HEK293 (cell line): ENCODE results near the gene NKD1.

ENCODE experiments used
- CTCF ChIA-PET: fragments of 350-600 bp; formaldehyde crosslinking; extraction: SDS; loops from one replicate; lab custom pipeline; 2021; ENCODE audit warnings: antibody characterized with exemption; lab: Yijun Ruan, JAX
- POLR2A ChIA-PET: fragments of 300-600 bp; formaldehyde crosslinking; extraction: SDS; loops from one replicate; lab custom pipeline; 2020; ENCODE audit warnings: antibody characterized with exemption, inconsistent platforms; lab: Yijun Ruan, JAX
- H3K27ac ChIP-seq: fragments of 200-500 bp; sonication (Bioruptor generic); 2 replicates; pipeline ENCODE4 v1.5.1; 2014; ENCODE audit warnings: low read depth, low read length, control low read depth, inconsistent platforms; ENCODE audit errors: extremely low read depth
- H3K36me3 ChIP-seq, 2 experiments: fragments of 200-500 bp in 1 of 2; sonication (Bioruptor generic) in 1 of 2; 1 replicate in 1 of 2; 2 replicates in 1 of 2; pipeline ENCODE4 v1.5.1; 2014 to 2017; ENCODE audit warnings: inconsistent platforms in 2 of 2, low read length in 2 of 2; ENCODE audit not compliant: control insufficient read depth in 2 of 2, insufficient read depth in 1 of 2
- H3K4me1 ChIP-seq: fragments of 200-500 bp; sonication (Bioruptor generic); 2 replicates; pipeline ENCODE4 v1.5.1; 2014; ENCODE audit warnings: mild to moderate bottlenecking, low read length, inconsistent platforms; ENCODE audit not compliant: control insufficient read depth, insufficient read depth
- H3K4me3 ChIP-seq: 2 replicates; pipeline ENCODE4 v1.5.1; 2011; ENCODE audit warnings: low read depth, mild to moderate bottlenecking, control low read depth, low read length, moderate library complexity
- H3K9me3 ChIP-seq: fragments of 200-500 bp; sonication (Bioruptor generic); 2 replicates; pipeline ENCODE4 v1.5.1; 2014; ENCODE audit warnings: low read depth, low read length, inconsistent platforms; ENCODE audit not compliant: control insufficient read depth, insufficient read depth
- GLIS1 ChIP-seq: fragments of 450-650 bp; formaldehyde crosslinking; IDR thresholded peaks from 2 replicates; pipeline ENCODE4 v1.5.1; 2016; ENCODE audit warnings: missing biosample characterization, missing genetic modification characterization
- PRDM4 ChIP-seq: fragments of 450-650 bp; formaldehyde crosslinking; IDR thresholded peaks from 2 replicates; pipeline ENCODE4 v1.5.1; 2017; ENCODE audit warnings: missing biosample characterization, missing genetic modification characterization
- RBAK ChIP-seq: fragments of 450-650 bp; formaldehyde crosslinking; IDR thresholded peaks from 2 replicates; pipeline ENCODE4 v1.5.1; 2016; ENCODE audit warnings: missing biosample characterization, missing genetic modification characterization
- SETDB1 ChIP-seq: IDR thresholded peaks from one replicate; pipeline ENCODE4 v1.6.1; 2017; ENCODE audit warnings: mild to moderate bottlenecking, low read length, moderate library complexity, mixed read lengths; ENCODE audit not compliant: insufficient read length
- TRIM28 ChIP-seq: IDR thresholded peaks from 2 replicates; pipeline ENCODE4 v1.6.1; 2011; ENCODE audit warnings: low read length, control low read depth, borderline replicate concordance
- ZBTB26 ChIP-seq: fragments of 450-650 bp; formaldehyde crosslinking; optimal IDR thresholded peaks from 2 replicates; pipeline ENCODE3; 2016; ENCODE audit warnings: missing biosample characterization, mild to moderate bottlenecking, missing genetic modification characterization
- ZFP69B ChIP-seq: fragments of 450-650 bp; formaldehyde crosslinking; IDR thresholded peaks from 2 replicates; pipeline ENCODE4 v1.5.1; 2016; ENCODE audit warnings: missing biosample characterization, missing genetic modification characterization
- ZNF132 ChIP-seq: fragments of 450-650 bp; formaldehyde crosslinking; IDR thresholded peaks from 2 replicates; pipeline ENCODE4 v1.5.1; 2017; ENCODE audit warnings: missing biosample characterization, missing genetic modification characterization, borderline replicate concordance
- ZNF16 ChIP-seq: fragments of 450-650 bp; formaldehyde crosslinking; IDR thresholded peaks from 2 replicates; pipeline ENCODE4 v1.5.1; 2016; ENCODE audit warnings: low read depth, missing biosample characterization, missing genetic modification characterization
- ZNF184 ChIP-seq: fragments of 450-650 bp; IDR thresholded peaks from 2 replicates; pipeline ENCODE4 v1.5.1; 2018; ENCODE audit warnings: missing biosample characterization, mild to moderate bottlenecking, missing genetic modification characterization
- ZNF239 ChIP-seq: fragments of 450-650 bp; formaldehyde crosslinking; IDR thresholded peaks from 2 replicates; pipeline ENCODE4 v1.5.1; 2016; ENCODE audit warnings: missing biosample characterization, missing genetic modification characterization
- ZNF362 ChIP-seq: fragments of 450-650 bp; formaldehyde crosslinking; IDR thresholded peaks from 2 replicates; pipeline ENCODE4 v1.5.1; 2016; ENCODE audit warnings: missing biosample characterization, missing genetic modification characterization
- ZNF404 ChIP-seq: fragments of 450-650 bp; formaldehyde crosslinking; IDR thresholded peaks from 2 replicates; pipeline ENCODE4 v1.5.1; 2017; ENCODE audit warnings: missing biosample characterization, missing genetic modification characterization
- ZNF416 ChIP-seq: fragments of 450-650 bp; formaldehyde crosslinking; IDR thresholded peaks from 2 replicates; pipeline ENCODE4 v1.5.1; 2016; ENCODE audit warnings: missing biosample characterization, missing genetic modification characterization
- ZNF433 ChIP-seq: fragments of 450-650 bp; formaldehyde crosslinking; IDR thresholded peaks from 2 replicates; pipeline ENCODE4 v1.5.1; 2016; ENCODE audit warnings: missing biosample characterization, missing genetic modification characterization, low read depth
- ZNF449 ChIP-seq: fragments of 450-650 bp; formaldehyde crosslinking; IDR thresholded peaks from 2 replicates; pipeline ENCODE4 v1.5.1; 2017; ENCODE audit warnings: missing biosample characterization, mild to moderate bottlenecking, missing genetic modification characterization, moderate library complexity
- ZNF513 ChIP-seq: fragments of 450-650 bp; IDR thresholded peaks from 2 replicates; pipeline ENCODE4 v1.5.1; 2018; ENCODE audit warnings: missing biosample characterization, missing genetic modification characterization
- ZNF549 ChIP-seq: fragments of 450-650 bp; IDR thresholded peaks from 2 replicates; pipeline ENCODE4 v1.5.1; 2018; ENCODE audit warnings: missing biosample characterization, missing genetic modification characterization, mild to moderate bottlenecking, inconsistent platforms, moderate library complexity
- ZNF629 ChIP-seq: fragments of 450-650 bp; formaldehyde crosslinking; IDR thresholded peaks from 2 replicates; pipeline ENCODE4 v1.5.1; 2017; ENCODE audit warnings: missing biosample characterization, missing genetic modification characterization
- ZNF654 ChIP-seq: fragments of 450-650 bp; formaldehyde crosslinking; IDR thresholded peaks from 2 replicates; pipeline ENCODE4 v1.5.1; 2016; ENCODE audit warnings: low read depth, missing biosample characterization, missing genetic modification characterization
- ZNF677 ChIP-seq: fragments of 450-650 bp; IDR thresholded peaks from 2 replicates; pipeline ENCODE4 v1.5.0; 2018; ENCODE audit warnings: missing biosample characterization, mild to moderate bottlenecking, missing genetic modification characterization, moderate library complexity
- ZSCAN4 ChIP-seq: fragments of 450-650 bp; formaldehyde crosslinking; IDR thresholded peaks from 2 replicates; pipeline ENCODE4 v1.5.1; 2017; ENCODE audit warnings: missing biosample characterization, missing genetic modification characterization
- TF ChIP-seq, protein P1 (sequence below): fragments of 450-650 bp; formaldehyde crosslinking; IDR thresholded peaks from 2 replicates; pipeline ENCODE4 v1.5.1; 2017; ENCODE audit warnings: missing biosample characterization, missing genetic modification characterization
- TF ChIP-seq, protein P2 (sequence below): fragments of 450-650 bp; formaldehyde crosslinking; IDR thresholded peaks from 2 replicates; pipeline ENCODE4; 2016; ENCODE audit warnings: missing biosample characterization, missing genetic modification characterization

The NKD1 gene

DNA sequence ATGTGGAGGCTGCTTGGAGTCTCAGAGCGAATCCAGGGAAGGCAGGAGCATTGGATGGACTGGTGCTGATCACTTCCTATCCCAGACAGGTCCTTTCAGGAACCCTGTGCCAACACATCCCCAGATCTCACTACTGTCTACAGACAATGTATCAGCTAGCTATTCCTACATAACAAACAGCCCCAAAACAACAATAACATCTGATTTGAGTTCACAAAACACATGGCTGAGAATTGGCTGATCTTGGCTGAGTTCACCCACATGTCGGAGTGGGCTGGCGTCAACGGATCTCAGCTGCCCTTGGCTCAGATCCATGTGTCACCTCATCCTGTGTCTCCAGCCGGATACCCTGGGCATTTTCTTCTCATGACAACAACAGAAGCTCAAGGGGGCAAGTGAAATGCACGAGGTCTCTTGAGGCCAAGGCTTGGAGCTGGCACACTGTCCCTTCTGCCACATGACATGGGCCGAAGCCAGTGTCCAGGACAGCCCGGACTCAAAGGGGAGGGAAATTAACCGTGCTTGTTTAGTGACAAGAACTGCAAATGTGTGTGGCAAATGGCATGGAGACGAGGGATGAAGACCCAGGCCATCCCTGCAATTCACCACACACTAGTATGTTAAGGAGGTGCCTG, 114.2 kb downstream of the NKD1 start:
- CTCF ChIA-PET, result interaction anchor here (1.0 to 2.4 kb wide), 2 partner anchors 10 to 135 kb away, joined by 3 to 9 read pairs; no protein-coding TSS in a partner anchor
- TF ChIP-seq SETDB1, result no peak
- TF ChIP-seq, protein P1, sequence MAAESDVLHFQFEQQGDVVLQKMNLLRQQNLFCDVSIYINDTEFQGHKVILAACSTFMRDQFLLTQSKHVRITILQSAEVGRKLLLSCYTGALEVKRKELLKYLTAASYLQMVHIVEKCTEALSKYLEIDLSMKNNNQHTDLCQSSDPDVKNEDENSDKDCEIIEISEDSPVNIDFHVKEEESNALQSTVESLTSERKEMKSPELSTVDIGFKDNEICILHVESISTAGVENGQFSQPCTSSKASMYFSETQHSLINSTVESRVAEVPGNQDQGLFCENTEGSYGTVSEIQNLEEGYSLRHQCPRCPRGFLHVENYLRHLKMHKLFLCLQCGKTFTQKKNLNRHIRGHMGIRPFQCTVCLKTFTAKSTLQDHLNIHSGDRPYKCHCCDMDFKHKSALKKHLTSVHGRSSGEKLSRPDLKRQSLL (tag by site-specific recombination), result no peak
- TF ChIP-seq ZNF449 (tag by site-specific recombination), result no peak
- no peak for TF ChIP-seq ZNF362 (tag by site-specific recombination)
- TF ChIP-seq RBAK (tag by site-specific recombination), result peak; percentile 99
- peak; percentile 63; the same call in 1 of the 2 replicates for TF ChIP-seq ZNF677 (tag by site-specific recombination)
- TF ChIP-seq TRIM28, result peak; percentile 78; the same call in 1 of the 2 replicates
- no peak for TF ChIP-seq ZNF513
- TF ChIP-seq GLIS1 (tag by site-specific recombination), result no peak
- TF ChIP-seq ZNF654 (tag by site-specific recombination), result no peak
- no peak for TF ChIP-seq ZNF132 (tag by site-specific recombination)
- TF ChIP-seq ZNF239, result no peak
- TF ChIP-seq ZNF549 (tag by site-specific recombination), result no peak
- TF ChIP-seq, protein P2, sequence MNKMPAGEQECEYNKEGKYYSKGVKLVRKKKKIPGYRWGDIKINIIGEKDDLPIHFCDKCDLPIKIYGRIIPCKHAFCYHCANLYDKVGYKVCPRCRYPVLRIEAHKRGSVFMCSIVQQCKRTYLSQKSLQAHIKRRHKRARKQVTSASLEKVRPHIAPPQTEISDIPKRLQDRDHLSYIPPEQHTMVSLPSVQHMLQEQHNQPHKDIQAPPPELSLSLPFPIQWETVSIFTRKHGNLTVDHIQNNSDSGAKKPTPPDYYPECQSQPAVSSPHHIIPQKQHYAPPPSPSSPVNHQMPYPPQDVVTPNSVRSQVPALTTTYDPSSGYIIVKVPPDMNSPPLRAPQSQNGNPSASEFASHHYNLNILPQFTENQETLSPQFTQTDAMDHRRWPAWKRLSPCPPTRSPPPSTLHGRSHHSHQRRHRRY (tag by site-specific recombination), result no peak
- H3K36me3 ChIP-seq, result no peaks in the 10 kb centered on the region
- POLR2A ChIA-PET, result no interaction called here
- no peaks in the 10 kb centered on the region for H3K4me1 ChIP-seq
- no peak overlapping the region for H3K4me3 ChIP-seq
- H3K9me3 ChIP-seq, result no peaks in the 10 kb centered on the region
- H3K27ac ChIP-seq, result no peak overlapping the region

- Histone ChIP-seq H3K4me1 (no peaks in the 10 kb centered on the region), H3K27ac (no peak overlapping the region), H3K4me3 (no peak overlapping the region), H3K36me3 (no peaks in the 10 kb centered on the region), H3K9me3 (no peaks in the 10 kb centered on the region)
- CTCF ChIA-PET, result interaction anchor here (0.7 to 10.3 kb wide), 11 partner anchors 10 to 640 kb away, joined by 4 to 145 read pairs (median 9); partner anchors contain the start of gene SNX20
- POLR2A ChIA-PET, result no interaction called here
- TF ChIP-seq ZFP69B (tag by site-specific recombination) (no peak), ZNF433 (tag by site-specific recombination) (no peak), ZNF629 (tag by site-specific recombination) (no peak), ZNF404 (tag by site-specific recombination) (no peak), ZNF16 (tag by site-specific recombination) (no peak), ZBTB26 (no peak), ZSCAN4 (no peak), ZNF416 (tag by site-specific recombination) (no peak), ZNF184 (tag by site-specific recombination) (no peak), PRDM4 (tag by site-specific recombination) (no peak)
Measured at GRCh38 chr16:50664270-50664669, 116.1 kb downstream of the NKD1 start.
